Nephron progenitor cell (in vitro differentiated cells): ENCODE data around the gene NPPB.

Experiments used
- DNase-seq: peaks from one replicate; pipeline ENCODE4 v3.0.0; 2021
- H3K27ac Mint-ChIP-seq: 2 replicates; pipeline ENCODE4 v1.8.0; 2021; ENCODE audit warnings: mild to moderate bottlenecking, moderate library complexity, mixed read lengths
- H3K27me3 Mint-ChIP-seq: 2 replicates; pipeline ENCODE4 v1.8.0; 2021; ENCODE audit warnings: mild to moderate bottlenecking, low read depth, mixed read lengths; ENCODE audit not compliant: poor library complexity
- H3K36me3 Mint-ChIP-seq: 2 replicates; pipeline ENCODE4 v1.8.0; 2021; ENCODE audit warnings: low read depth, mixed read lengths
- H3K4me1 Mint-ChIP-seq: 2 replicates; pipeline ENCODE4 v1.8.0; 2021; ENCODE audit warnings: mixed read lengths
- H3K4me3 Mint-ChIP-seq: 2 replicates; pipeline ENCODE4 v1.8.0; 2021; ENCODE audit warnings: mild to moderate bottlenecking, moderate library complexity, mixed read lengths
- H3K9me3 Mint-ChIP-seq: 2 replicates; pipeline ENCODE4 v1.8.0; 2021; ENCODE audit warnings: mild to moderate bottlenecking, moderate library complexity, mixed read lengths
- TF ChIP-seq, protein P1 (sequence below): fragments of 200-600 bp; sonication (generic); IDR thresholded peaks from 2 replicates; pipeline ENCODE4 v1.5.0; 2021; ENCODE audit warnings: antibody characterized with exemption

Gene NPPB

DNA sequence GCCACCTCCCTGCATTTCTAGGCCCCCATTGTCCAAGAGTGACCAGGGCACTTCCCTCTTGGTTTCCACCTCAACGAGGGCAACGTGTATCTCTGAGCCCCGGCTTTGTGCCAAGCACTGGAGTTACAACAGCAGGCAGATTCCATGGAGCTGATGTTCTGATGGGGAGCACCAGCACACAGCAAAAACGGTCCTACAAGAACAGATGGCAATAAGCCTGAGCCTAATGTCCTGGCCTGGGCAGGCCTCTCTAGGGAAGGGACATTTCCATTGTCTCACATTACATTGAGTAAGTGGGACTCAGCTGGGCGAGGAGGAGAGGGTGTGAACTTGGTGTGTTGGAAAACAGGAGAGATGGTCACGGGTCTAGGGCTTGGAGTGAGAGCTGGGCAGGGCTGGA, 27.2 kb upstream of the NPPB start:
- no peak for DNase-seq
- no peaks in the 10 kb centered on the region for H3K9me3 Mint-ChIP-seq
- H3K27ac Mint-ChIP-seq = peak overlapping the region; percentile 93
- H3K4me3 Mint-ChIP-seq = no peak overlapping the region
- TF ChIP-seq, protein P1, sequence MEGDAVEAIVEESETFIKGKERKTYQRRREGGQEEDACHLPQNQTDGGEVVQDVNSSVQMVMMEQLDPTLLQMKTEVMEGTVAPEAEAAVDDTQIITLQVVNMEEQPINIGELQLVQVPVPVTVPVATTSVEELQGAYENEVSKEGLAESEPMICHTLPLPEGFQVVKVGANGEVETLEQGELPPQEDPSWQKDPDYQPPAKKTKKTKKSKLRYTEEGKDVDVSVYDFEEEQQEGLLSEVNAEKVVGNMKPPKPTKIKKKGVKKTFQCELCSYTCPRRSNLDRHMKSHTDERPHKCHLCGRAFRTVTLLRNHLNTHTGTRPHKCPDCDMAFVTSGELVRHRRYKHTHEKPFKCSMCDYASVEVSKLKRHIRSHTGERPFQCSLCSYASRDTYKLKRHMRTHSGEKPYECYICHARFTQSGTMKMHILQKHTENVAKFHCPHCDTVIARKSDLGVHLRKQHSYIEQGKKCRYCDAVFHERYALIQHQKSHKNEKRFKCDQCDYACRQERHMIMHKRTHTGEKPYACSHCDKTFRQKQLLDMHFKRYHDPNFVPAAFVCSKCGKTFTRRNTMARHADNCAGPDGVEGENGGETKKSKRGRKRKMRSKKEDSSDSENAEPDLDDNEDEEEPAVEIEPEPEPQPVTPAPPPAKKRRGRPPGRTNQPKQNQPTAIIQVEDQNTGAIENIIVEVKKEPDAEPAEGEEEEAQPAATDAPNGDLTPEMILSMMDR = no peak
- H3K36me3 Mint-ChIP-seq = no peaks in the 10 kb centered on the region
- peaks cover 40% of the 10 kb centered on the region for H3K4me1 Mint-ChIP-seq
- H3K27me3 Mint-ChIP-seq = peaks cover 18% of the 10 kb centered on the region

DNA sequence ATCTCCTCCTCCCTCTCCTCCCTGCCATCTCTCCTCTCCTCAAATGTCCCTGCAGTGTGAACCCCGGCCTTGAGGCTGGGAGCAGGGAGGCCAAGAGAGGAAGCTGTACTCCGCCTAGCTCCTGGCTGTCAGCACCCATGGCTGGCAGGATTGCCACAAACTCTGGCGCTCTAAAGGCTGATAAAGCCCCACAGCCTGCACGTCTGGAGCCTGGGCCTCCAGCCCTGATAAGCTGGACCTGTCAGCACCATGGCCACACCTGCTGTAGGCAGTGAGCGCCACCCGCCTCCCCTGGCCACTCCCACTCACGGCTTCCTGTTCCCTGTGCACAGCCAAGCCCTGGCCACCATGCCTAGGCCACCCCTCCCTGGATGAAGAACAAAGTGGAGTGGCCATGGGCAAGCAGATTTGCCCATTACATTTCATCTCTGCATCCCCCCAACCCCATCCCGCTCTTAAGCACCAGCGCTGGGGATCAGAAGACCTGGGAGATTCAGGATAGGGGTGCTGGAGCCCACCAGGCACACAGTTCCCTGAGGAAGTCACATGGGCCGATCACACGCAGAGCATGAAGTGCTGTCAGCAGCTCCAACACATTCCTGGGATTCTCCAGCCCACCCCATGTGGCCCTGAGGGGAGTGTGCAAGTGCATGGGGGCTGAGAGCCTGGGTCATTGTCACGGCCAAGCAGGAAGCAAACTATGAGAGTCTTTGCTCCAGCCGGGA, 24.2 kb upstream of the NPPB start:
- TF ChIP-seq, protein P1 = no peak
- no peak for DNase-seq
- no peaks in the 10 kb centered on the region for H3K9me3 Mint-ChIP-seq
- H3K36me3 Mint-ChIP-seq = no peaks in the 10 kb centered on the region
- peak overlapping the region; percentile 9 for H3K4me3 Mint-ChIP-seq
- H3K4me1 Mint-ChIP-seq = peaks cover 52% of the 10 kb centered on the region
- H3K27ac Mint-ChIP-seq = no peak overlapping the region
- H3K27me3 Mint-ChIP-seq = peaks cover 15% of the 10 kb centered on the region

DNA sequence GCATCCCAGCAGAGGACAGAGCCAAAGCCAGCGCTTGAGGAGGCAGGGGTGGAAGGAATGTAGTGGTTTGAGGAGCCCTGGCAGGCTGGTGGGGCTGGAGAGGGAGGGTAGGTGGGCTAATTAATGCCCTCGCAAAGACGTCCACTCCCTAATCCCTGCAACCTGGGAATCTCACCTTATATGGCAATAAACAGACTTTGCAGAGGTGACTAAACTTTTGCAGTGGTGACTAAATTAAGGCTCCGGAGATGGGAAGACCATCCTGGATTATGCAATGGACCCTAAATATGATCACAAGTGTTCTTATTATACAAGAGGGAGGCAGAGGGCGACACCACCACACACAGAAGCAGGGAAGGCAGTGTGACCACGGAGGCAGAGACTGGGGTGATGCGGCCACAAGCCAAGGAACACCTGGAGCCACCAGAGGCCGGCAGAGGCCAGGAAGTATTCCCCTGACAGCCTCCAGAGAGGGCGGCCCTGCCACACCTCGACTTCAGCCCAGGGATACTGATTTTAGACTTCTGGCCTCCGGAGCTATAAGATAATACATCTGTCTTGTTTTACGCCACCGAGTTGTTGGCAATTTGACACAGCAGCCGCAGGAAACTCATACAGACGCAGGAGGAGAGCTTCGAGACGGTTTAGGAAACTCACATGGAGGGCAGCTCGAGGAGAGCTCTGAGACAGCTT, 23.1 kb upstream of the NPPB start:
- DNase-seq = no peak
- Mint-ChIP-seq H3K9me3 (no peaks in the 10 kb centered on the region), H3K4me1 (peaks cover 52% of the 10 kb centered on the region), H3K27ac (peak overlapping the region; percentile 54), H3K27me3 (peaks cover 15% of the 10 kb centered on the region), H3K36me3 (no peaks in the 10 kb centered on the region), H3K4me3 (no peak overlapping the region)
- TF ChIP-seq, protein P1 = no peak

DNA sequence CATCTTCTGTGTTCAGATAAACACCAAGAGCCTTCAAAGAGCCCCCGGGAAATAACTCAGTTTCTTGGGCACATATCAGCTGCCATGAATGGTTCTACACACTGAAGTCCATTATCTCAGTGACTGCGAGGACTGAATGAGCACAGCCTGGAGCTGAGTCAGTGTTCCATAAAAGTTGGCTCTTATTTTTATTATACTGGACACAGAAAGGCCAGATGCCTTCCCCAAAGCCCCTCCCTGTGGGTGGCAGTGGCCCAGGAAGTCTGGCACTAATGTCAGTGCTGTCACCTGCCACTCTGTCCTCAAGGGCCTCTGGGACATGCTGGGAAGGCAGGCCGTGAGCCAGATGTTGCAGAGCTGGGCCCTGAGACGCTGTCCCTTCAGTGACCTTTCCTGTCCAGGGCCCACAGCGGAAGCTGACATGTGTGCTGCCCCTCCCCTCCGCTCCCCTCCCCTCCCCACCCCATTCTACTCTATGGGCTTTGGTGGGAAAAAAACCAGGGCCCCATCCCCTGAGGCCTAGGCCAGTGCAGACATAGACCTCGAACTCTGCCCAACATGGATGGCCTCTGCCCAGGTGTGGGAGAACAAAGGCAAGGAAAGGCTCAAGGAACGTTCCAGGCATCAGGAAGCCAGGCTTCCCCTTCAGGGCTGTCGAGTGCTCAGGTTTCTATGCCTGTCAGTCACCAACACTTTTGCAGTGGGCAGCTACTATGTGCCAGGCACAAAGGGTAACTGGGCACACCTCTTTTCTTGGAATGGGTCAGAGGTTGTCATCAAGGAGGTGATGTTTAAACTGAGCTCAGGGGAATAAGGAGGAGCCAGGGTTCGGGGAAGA, 22.4 kb upstream of the NPPB start:
- Mint-ChIP-seq H3K9me3 (no peaks in the 10 kb centered on the region), H3K27me3 (peaks cover 16% of the 10 kb centered on the region), H3K36me3 (no peaks in the 10 kb centered on the region), H3K4me1 (peaks cover 48% of the 10 kb centered on the region), H3K4me3 (no peak overlapping the region), H3K27ac (peak overlapping the region; percentile 66)
- peak; percentile 38 for DNase-seq
- TF ChIP-seq, protein P1 = no peak

DNA sequence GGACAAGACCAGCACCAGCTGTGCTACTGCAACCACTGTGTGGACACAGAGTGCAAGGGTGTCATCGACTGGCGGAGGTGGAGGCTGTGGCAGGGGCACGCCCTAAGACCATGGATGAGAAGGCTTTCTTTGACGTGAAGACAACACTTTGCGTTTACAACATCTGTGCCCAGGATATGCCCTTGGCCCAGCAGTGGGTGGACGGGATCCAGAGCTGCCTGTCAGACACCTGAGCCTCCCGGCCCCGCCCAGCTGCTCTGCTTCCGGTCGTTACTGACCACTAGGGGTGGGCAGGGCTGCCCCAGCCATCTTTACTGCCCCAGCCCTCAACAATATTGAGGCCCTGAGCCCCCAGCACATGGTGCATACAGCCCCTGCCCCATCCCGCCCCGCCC, 21.4 kb upstream of the NPPB start:
- TF ChIP-seq, protein P1 = no peak
- Mint-ChIP-seq H3K27ac (no peak overlapping the region), H3K36me3 (no peaks in the 10 kb centered on the region), H3K4me3 (no peak overlapping the region), H3K9me3 (no peaks in the 10 kb centered on the region), H3K27me3 (peaks cover 12% of the 10 kb centered on the region), H3K4me1 (peaks cover 42% of the 10 kb centered on the region)
- DNase-seq = no peak
